A549 (cell line): Measurements from ENCODE around the gene FHAD1. TPM values are rescaled to one million over a fixed set of nuclear protein-coding genes. Genes with fewer than 3 reads are reported as not detected.

ENCODE experiments used
- ATAC-seq, 2 experiments: fragments of 200-7000 bp in 1 of 2; fragments of >200 bp in 1 of 2; cut with Nextera tagmentation in 1 of 2; cut with Tn5 transposase in 1 of 2; 3 replicates each; pipeline versions ENCODE4 v1.8.0 to v1.9.1; 2018 to 2020; ENCODE audit warnings: mild to moderate bottlenecking in 1 of 2, moderate library complexity in 1 of 2
- CTCF ChIA-PET: fragments of 300-600 bp; sonication (Branson Sonifier 250); formaldehyde crosslinking; extraction: SDS; loops from one replicate; lab custom pipeline; 2021; ENCODE audit warnings: antibody characterized with exemption, inconsistent platforms; lab: Yijun Ruan, JAX
- POLR2A ChIA-PET: fragments of 350-600 bp; formaldehyde crosslinking; extraction: SDS; loops from one replicate; lab custom pipeline; 2021; ENCODE audit warnings: antibody characterized with exemption, inconsistent platforms; lab: Yijun Ruan, JAX
- DNase-seq, 2 experiments: peaks; one replicate each; pipeline versions ENCODE4 v3.0.0 to v3.0.0-alpha.2; 2011 to 2016; ENCODE audit warnings: low read depth in 1 of 2, low spot score in 1 of 2
- FAIRE-seq: peaks from 2 replicates; lab custom pipeline; 2011; peaks lifted over from hg19 to GRCh38; lab: Jason Lieb, UNC
- H3K27ac ChIP-seq, 2 experiments: fragments of >200 bp; sonication (Bioruptor Twin); formaldehyde crosslinking; 3 replicates each; pipeline ENCODE4 v1.5.1; 2016 to 2017
- H3K4me1 ChIP-seq: fragments of >200 bp; sonication (Bioruptor Twin); formaldehyde crosslinking; 3 replicates; pipeline ENCODE4 v1.6.1; 2016
- H3K4me2 ChIP-seq: fragments of >200 bp; sonication (Bioruptor Twin); formaldehyde crosslinking; 3 replicates; pipeline ENCODE4 v1.6.1; 2016
- H3K4me3 ChIP-seq: fragments of >200 bp; sonication (Bioruptor Twin); formaldehyde crosslinking; 3 replicates; pipeline ENCODE4 v1.5.1; 2016
- H3K9me3 ChIP-seq: fragments of >200 bp; sonication (Bioruptor Twin); formaldehyde crosslinking; 3 replicates; pipeline ENCODE4 v1.6.1; 2016
- BHLHE40 ChIP-seq: IDR thresholded peaks from 2 replicates; pipeline ENCODE4 v1.6.1; 2012; ENCODE audit warnings: low read depth, low read length, inconsistent platforms
- CBX8 ChIP-seq: fragments of 200-600 bp; sonication (generic); IDR thresholded peaks from 2 replicates; pipeline ENCODE4 v1.6.1; 2016
- CHD2 ChIP-seq: fragments of 150-350 bp; IDR thresholded peaks from 2 replicates; pipeline ENCODE4 v1.6.1; 2014; ENCODE audit warnings: low read length; ENCODE audit not compliant: partially characterized antibody
- CHD4 ChIP-seq: fragments of 200-600 bp; sonication (generic); IDR thresholded peaks from 2 replicates; pipeline ENCODE4 v1.6.1; 2016; ENCODE audit warnings: antibody characterized with exemption, mild to moderate bottlenecking, borderline replicate concordance
- EHF ChIP-seq: fragments of 250-450 bp; sonication (Bioruptor Pico); IDR thresholded peaks from 2 replicates; pipeline ENCODE4 v1.5.0; 2020; ENCODE audit warnings: mild to moderate bottlenecking
- EHMT2 ChIP-seq: fragments of 200-600 bp; sonication (generic); IDR thresholded peaks from 2 replicates; pipeline ENCODE4 v1.6.1; 2016; ENCODE audit warnings: antibody characterized with exemption, low read depth, mild to moderate bottlenecking, moderate library complexity
- EP300 ChIP-seq, 2 experiments: fragments of >200 bp; sonication (Bioruptor Twin); formaldehyde crosslinking; IDR thresholded peaks; 2 replicates in 1 of 2; 3 replicates in 1 of 2; pipeline ENCODE4 v1.6.1; 2016 to 2017
- ESRRA ChIP-seq: fragments of 150-350 bp; IDR thresholded peaks from 2 replicates; pipeline ENCODE4 v1.6.1; 2014; ENCODE audit warnings: mild to moderate bottlenecking, low read length, borderline replicate concordance
- FOSB ChIP-seq: fragments of 250-450 bp; sonication (Bioruptor Pico); IDR thresholded peaks from 2 replicates; pipeline ENCODE4 v1.5.0; 2020; ENCODE audit warnings: mild to moderate bottlenecking, moderate library complexity
- FOXS1 ChIP-seq: fragments of 250-450 bp; sonication (Bioruptor Pico); IDR thresholded peaks from 2 replicates; pipeline ENCODE4 v1.5.0; 2020; ENCODE audit warnings: mild to moderate bottlenecking, moderate library complexity
- GATA3 ChIP-seq: IDR thresholded peaks from 2 replicates; pipeline ENCODE4 v1.6.1; 2012; ENCODE audit warnings: borderline replicate concordance
- MAZ ChIP-seq: fragments of 150-350 bp; IDR thresholded peaks from 2 replicates; pipeline ENCODE4 v1.6.1; 2014; ENCODE audit warnings: antibody characterized with exemption, low read depth, low read length, borderline replicate concordance
- POLR2AphosphoS2 ChIP-seq: conservative IDR thresholded peaks from 2 replicates; pipeline ENCODE4 v1.6.1; 2012; ENCODE audit warnings: low read length, improper control_type of control experiment, inconsistent platforms
- RCOR1 ChIP-seq: fragments of 150-350 bp; IDR thresholded peaks from 2 replicates; pipeline ENCODE4 v1.6.1; 2014; ENCODE audit warnings: antibody characterized with exemption, low read length, low read depth
- TFCP2L1 ChIP-seq: fragments of 250-450 bp; sonication (Bioruptor Pico); IDR thresholded peaks from 2 replicates; pipeline ENCODE4 v1.5.0; 2021; ENCODE audit warnings: mild to moderate bottlenecking
- ZC3H11A ChIP-seq: fragments of 450-650 bp; IDR thresholded peaks from 2 replicates; pipeline ENCODE4 v1.6.1; 2014; ENCODE audit warnings: antibody characterized with exemption, mild to moderate bottlenecking
- ZFP36 ChIP-seq: fragments of 450-650 bp; IDR thresholded peaks from 2 replicates; pipeline ENCODE4 v1.6.1; 2014; ENCODE audit warnings: borderline replicate concordance; ENCODE audit not compliant: partially characterized antibody
- ZSCAN20 ChIP-seq: fragments of 250-450 bp; sonication (Bioruptor Pico); IDR thresholded peaks from 2 replicates; pipeline ENCODE4 v1.8.0; 2022; ENCODE audit warnings: mild to moderate bottlenecking, moderate library complexity
- WGBS: methylation state at CpG from one replicate; pipeline ENCODE4 v1.1.6; 2017; ENCODE audit errors: missing lambda C conversion rate; 5-methylcytosine and 5-hydroxymethylcytosine counted together
- polyA plus RNA-seq, 4 experiments: library from polyadenylated mRNA; depleted of rRNA in 3 of 4; stranded (reverse); fragments of >200 nt; fragmentation: RNase III in 1 of 4; extraction: RNeasy Plus Mini Kit Qiagen cat#74134 plus additional on column Dnase treatment in 1 of 4; gene quantifications; 2 replicates in 3 of 4; 3 replicates in 1 of 4; pipeline ENCODE4 v1.2.3, GENCODE V29; 2011 to 2017
- TF ChIP-seq, protein P1 (sequence below): fragments of >200 bp; sonication (Bioruptor Twin); formaldehyde crosslinking; IDR thresholded peaks from 3 replicates; pipeline ENCODE4 v1.5.1; 2016
- TF ChIP-seq, protein P2 (sequence below): fragments of 450-650 bp; IDR thresholded peaks from 2 replicates; pipeline ENCODE4 v1.6.1; 2014; ENCODE audit warnings: antibody characterized with exemption
- TF ChIP-seq, protein P3 (sequence below): fragments of 200-600 bp; sonication (generic); IDR thresholded peaks from 2 replicates; pipeline ENCODE4 v1.6.1; 2016; ENCODE audit warnings: antibody characterized with exemption, mild to moderate bottlenecking, moderate library complexity
- TF ChIP-seq, protein P4 (sequence below): fragments of >200 bp; sonication (Bioruptor Twin); formaldehyde crosslinking; IDR thresholded peaks from 3 replicates; pipeline ENCODE4 v1.6.1; 2016
- TF ChIP-seq, protein P5 (sequence below): fragments of 150-350 bp; IDR thresholded peaks from 2 replicates; pipeline ENCODE4 v1.6.1; 2014; ENCODE audit warnings: low read depth, mild to moderate bottlenecking, low read length

FHAD1 gene
- polyA plus RNA-seq, 2 of the 4 experiments (the other 2 are of a cell fraction), result 0.31 to 0.32 TPM

DNA sequence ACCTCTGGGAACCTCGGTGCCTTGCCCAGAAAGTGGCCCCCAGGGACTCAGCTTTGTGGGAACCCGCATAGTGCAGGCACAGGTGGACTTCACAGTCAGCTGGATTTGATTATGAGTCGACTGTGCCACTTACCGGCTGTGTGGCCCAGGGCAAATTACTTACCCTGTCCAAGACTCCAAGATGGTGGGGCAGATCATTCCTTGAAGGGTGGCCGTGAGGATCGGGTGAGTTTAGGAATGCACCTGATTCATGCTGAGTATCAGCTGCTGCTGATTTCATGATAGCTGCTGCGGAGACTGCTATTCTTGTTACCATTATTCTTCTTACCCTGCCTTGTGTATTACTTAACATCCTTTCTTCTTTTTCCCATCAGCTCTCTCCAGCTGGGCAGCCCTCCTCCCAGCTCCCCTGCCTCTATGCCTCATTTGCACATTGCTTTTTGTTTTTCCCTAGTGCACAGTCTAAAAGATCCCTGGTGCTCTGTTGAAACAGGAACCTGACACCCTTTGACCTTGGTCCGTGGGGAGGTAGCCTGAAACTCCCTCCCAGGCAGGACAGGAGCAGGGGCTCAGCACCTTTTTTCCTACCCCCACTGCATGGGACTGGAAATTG lies 40.5 kb upstream of the FHAD1 start:
- peaks cover 43% of the 10 kb centered on the region for H3K4me1 ChIP-seq
- no peak for FAIRE-seq
- no peak for DNase-seq
- TF ChIP-seq RCOR1 (no peak), ZSCAN20 (no peak), FOXS1 (no peak), CHD2 (no peak), EHMT2 (no peak), ZC3H11A (no peak), GATA3 (no peak), CBX8 (no peak)
- TF ChIP-seq, protein P1, sequence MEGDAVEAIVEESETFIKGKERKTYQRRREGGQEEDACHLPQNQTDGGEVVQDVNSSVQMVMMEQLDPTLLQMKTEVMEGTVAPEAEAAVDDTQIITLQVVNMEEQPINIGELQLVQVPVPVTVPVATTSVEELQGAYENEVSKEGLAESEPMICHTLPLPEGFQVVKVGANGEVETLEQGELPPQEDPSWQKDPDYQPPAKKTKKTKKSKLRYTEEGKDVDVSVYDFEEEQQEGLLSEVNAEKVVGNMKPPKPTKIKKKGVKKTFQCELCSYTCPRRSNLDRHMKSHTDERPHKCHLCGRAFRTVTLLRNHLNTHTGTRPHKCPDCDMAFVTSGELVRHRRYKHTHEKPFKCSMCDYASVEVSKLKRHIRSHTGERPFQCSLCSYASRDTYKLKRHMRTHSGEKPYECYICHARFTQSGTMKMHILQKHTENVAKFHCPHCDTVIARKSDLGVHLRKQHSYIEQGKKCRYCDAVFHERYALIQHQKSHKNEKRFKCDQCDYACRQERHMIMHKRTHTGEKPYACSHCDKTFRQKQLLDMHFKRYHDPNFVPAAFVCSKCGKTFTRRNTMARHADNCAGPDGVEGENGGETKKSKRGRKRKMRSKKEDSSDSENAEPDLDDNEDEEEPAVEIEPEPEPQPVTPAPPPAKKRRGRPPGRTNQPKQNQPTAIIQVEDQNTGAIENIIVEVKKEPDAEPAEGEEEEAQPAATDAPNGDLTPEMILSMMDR, result no peak
- no peak overlapping the region for H3K4me3 ChIP-seq
- H3K9me3 ChIP-seq, result no peaks in the 10 kb centered on the region
- WGBS, result 26% methylated on average over 7 of the region's 8 CpGs
- H3K27ac ChIP-seq, result peak overlapping the region; percentile 24 to 72; a peak in 4 of 6 replicates
- H3K4me2 ChIP-seq, result peak overlapping the region; percentile 51
- ChIA-PET CTCF (interaction anchor here (0.8 to 4.1 kb wide), 6 partner anchors 8 to 78 kb away, joined by 3 to 24 read pairs (median 4); partner anchors contain the start of gene TMEM51), POLR2A (no interaction called here)
- peak in 1 of 2 experiments; percentile 30; a peak in 3 of 6 replicates for ATAC-seq

DNA sequence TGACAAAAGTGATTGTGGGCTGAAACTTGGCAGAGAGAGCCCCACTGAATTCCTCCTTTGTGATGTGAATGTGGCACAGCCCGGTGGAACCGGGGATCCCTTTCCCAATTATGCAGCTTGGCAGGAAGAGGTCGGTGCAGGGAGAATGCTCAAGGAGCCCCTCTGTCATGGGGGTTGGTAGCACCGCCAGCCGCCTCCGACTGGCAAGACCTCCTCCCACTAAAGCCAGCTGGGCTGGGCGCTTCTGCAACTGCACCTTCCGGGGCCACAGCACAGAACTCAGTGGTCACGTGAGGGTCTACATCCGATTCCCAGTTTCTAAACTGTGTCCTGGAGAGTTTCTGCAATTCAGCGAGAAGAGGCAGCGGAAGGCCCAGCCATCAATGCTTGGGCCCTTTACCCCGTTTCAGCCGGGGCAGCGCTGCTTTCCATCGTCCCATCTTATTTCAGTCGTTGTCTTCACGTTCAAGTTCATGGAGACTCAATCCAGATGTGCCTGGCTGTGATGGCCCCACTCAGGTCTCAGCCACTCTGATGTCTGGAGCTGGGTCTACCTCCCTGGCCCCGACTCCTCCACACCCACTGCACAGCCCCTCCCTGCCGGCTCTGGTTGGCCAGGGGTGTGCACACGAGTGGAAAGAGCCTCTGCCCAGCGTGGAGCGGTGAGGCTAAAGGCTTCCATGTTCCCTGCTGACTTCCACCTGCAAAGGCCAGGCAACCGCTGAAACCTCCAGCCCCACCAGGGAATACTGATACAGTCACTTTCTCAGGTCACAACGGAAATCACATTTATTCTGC lies 39.8 kb upstream of the FHAD1 start:
- POLR2A ChIA-PET, result no interaction called here
- ATAC-seq (no peak; a peak in 2 of 6 replicates), DNase-seq (no peak), FAIRE-seq (no peak)
- Histone ChIP-seq H3K27ac (peak overlapping the region; percentile 24 to 72; a peak in 4 of 6 replicates), H3K4me2 (peak overlapping the region; percentile 51; the same call in 2 of the 3 replicates), H3K9me3 (no peaks in the 10 kb centered on the region), H3K4me3 (no peak overlapping the region), H3K4me1 (peaks cover 45% of the 10 kb centered on the region)
- TF ChIP-seq FOXS1 (no peak), EP300 (IDR thresholded peaks at IDR 0.05) (no peak), MAZ (no peak), CHD4 (no peak), POLR2AphosphoS2 (no peak), ESRRA (no peak), TFCP2L1 (CRISPR knock-in tag) (no peak), ZC3H11A (no peak), BHLHE40 (no peak), ZFP36 (no peak), FOSB (no peak), EHF (CRISPR knock-in tag) (no peak), GATA3 (no peak)
- TF ChIP-seq, protein P2, sequence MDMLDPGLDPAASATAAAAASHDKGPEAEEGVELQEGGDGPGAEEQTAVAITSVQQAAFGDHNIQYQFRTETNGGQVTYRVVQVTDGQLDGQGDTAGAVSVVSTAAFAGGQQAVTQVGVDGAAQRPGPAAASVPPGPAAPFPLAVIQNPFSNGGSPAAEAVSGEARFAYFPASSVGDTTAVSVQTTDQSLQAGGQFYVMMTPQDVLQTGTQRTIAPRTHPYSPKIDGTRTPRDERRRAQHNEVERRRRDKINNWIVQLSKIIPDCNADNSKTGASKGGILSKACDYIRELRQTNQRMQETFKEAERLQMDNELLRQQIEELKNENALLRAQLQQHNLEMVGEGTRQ, result no peak
- TF ChIP-seq, protein P3, sequence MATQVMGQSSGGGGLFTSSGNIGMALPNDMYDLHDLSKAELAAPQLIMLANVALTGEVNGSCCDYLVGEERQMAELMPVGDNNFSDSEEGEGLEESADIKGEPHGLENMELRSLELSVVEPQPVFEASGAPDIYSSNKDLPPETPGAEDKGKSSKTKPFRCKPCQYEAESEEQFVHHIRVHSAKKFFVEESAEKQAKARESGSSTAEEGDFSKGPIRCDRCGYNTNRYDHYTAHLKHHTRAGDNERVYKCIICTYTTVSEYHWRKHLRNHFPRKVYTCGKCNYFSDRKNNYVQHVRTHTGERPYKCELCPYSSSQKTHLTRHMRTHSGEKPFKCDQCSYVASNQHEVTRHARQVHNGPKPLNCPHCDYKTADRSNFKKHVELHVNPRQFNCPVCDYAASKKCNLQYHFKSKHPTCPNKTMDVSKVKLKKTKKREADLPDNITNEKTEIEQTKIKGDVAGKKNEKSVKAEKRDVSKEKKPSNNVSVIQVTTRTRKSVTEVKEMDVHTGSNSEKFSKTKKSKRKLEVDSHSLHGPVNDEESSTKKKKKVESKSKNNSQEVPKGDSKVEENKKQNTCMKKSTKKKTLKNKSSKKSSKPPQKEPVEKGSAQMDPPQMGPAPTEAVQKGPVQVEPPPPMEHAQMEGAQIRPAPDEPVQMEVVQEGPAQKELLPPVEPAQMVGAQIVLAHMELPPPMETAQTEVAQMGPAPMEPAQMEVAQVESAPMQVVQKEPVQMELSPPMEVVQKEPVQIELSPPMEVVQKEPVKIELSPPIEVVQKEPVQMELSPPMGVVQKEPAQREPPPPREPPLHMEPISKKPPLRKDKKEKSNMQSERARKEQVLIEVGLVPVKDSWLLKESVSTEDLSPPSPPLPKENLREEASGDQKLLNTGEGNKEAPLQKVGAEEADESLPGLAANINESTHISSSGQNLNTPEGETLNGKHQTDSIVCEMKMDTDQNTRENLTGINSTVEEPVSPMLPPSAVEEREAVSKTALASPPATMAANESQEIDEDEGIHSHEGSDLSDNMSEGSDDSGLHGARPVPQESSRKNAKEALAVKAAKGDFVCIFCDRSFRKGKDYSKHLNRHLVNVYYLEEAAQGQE, result no peak
- TF ChIP-seq, protein P4, sequence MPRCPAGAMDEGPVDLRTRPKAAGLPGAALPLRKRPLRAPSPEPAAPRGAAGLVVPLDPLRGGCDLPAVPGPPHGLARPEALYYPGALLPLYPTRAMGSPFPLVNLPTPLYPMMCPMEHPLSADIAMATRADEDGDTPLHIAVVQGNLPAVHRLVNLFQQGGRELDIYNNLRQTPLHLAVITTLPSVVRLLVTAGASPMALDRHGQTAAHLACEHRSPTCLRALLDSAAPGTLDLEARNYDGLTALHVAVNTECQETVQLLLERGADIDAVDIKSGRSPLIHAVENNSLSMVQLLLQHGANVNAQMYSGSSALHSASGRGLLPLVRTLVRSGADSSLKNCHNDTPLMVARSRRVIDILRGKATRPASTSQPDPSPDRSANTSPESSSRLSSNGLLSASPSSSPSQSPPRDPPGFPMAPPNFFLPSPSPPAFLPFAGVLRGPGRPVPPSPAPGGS, result no peak
- TF ChIP-seq, protein P5, sequence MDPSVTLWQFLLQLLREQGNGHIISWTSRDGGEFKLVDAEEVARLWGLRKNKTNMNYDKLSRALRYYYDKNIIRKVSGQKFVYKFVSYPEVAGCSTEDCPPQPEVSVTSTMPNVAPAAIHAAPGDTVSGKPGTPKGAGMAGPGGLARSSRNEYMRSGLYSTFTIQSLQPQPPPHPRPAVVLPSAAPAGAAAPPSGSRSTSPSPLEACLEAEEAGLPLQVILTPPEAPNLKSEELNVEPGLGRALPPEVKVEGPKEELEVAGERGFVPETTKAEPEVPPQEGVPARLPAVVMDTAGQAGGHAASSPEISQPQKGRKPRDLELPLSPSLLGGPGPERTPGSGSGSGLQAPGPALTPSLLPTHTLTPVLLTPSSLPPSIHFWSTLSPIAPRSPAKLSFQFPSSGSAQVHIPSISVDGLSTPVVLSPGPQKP, result no peak
- CTCF ChIA-PET, result interaction anchor here (0.8 to 4.1 kb wide), 3 partner anchors 54 to 79 kb away, joined by 3 to 24 read pairs (median 4); partner anchors contain the start of gene TMEM51
- 87% methylated on average over 24 of the region's 25 CpGs for WGBS
